Neural progenitor cell (in vitro differentiated cells): ENCODE measurements around the gene ZCCHC7.

ENCODE experiments used
- EZH2phosphoT487 ChIP-seq: fragments of 200-600 bp; sonication (generic); IDR thresholded peaks from 2 replicates; pipeline ENCODE4 v1.6.1; 2017; ENCODE audit warnings: antibody characterized with exemption
- TF ChIP-seq, protein P1 (sequence below): fragments of 200-600 bp; sonication (generic); IDR thresholded peaks from 2 replicates; pipeline ENCODE4 v1.5.1; 2017; ENCODE audit warnings: antibody characterized with exemption, mild to moderate bottlenecking

DNA sequence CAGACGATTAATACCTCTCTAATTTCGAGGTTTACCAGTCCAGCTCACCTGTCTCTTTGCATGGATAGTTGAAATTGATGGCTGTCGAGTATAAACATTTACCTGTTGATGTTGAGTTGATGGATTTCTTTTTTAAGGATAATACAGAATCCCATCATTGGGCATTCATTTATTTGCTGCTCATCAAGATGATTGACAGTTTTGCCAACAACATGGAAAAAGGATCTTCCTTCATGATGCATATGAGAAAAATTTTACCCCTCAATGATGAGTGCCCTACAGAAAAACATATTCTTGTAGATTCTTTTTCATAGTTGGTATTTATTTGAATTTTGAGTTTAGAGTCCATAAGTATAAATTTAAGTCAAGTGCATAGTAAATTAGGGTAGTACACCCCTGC is 59.2 kb downstream of the ZCCHC7 start:
- TF ChIP-seq EZH2phosphoT487 = no peak
- TF ChIP-seq, protein P1, sequence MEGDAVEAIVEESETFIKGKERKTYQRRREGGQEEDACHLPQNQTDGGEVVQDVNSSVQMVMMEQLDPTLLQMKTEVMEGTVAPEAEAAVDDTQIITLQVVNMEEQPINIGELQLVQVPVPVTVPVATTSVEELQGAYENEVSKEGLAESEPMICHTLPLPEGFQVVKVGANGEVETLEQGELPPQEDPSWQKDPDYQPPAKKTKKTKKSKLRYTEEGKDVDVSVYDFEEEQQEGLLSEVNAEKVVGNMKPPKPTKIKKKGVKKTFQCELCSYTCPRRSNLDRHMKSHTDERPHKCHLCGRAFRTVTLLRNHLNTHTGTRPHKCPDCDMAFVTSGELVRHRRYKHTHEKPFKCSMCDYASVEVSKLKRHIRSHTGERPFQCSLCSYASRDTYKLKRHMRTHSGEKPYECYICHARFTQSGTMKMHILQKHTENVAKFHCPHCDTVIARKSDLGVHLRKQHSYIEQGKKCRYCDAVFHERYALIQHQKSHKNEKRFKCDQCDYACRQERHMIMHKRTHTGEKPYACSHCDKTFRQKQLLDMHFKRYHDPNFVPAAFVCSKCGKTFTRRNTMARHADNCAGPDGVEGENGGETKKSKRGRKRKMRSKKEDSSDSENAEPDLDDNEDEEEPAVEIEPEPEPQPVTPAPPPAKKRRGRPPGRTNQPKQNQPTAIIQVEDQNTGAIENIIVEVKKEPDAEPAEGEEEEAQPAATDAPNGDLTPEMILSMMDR = no peak
